HG02852 (cell line): Measurements from ENCODE around the gene LIMD2.
"Not testable (repeated sequence)": the region's sequence is repeated elsewhere in the genome, so short reads cannot be mapped to it uniquely, and the experiment has no call there.

Source experiments
- ATAC-seq: cut with Tn5 transposase; IDR thresholded peaks from one replicate; pipeline ENCODE4 v1.9.1; 2021; ENCODE audit warnings: mild to moderate bottlenecking, moderate library complexity; ENCODE audit not compliant: unreplicated experiment

LIMD2 gene

DNA sequence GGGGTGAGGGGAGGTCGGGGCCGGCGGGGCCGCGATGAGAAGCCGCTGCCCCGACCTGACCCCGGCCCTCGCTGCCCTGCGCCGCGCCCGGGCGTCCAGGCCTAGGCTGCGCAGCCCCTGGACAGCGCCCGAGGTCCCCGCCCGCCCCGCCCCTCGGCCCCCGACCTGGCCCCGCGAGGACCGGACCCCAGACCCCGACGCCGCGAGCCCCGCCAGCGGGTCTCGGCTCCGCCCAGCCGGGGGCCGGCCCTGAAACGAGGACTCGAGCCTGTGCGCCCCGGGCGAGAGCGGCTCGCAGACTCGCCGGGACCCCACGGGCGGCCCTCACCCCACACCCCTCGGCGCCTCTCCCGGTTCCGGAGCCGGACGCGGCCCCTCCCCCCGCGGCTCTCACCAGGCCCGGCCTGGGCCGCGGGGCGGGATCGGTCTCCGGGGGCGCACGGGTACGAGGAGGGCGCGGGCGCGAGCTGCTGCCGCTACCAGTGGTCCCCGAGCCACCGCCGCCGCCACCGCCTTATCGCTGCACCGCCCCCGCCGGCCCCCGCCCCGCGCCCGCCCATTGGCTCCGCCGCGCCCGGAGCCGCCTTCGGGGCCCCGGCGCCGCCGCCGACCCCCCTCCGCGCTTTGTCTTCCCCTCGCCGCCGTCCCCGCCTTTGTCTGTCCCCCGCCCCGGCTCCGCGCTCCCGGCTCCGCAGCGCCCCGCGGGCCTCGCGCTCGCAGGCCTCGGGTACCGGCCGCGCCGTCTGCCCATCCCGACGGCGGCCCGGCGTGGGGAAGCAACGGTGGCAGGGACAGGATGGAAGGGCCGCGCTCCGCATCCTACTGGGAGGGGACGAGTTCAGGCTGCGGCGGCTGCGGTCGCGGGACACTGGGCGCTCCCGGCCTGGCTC, at the start of gene LIMD2:
TSS of gene LIMD2 (minus strand) at position 488 of the 890 bp plus-strand sequence. CDS start 827 bp downstream, outside the sequence.
- ATAC-seq, result peak; percentile 25

DNA sequence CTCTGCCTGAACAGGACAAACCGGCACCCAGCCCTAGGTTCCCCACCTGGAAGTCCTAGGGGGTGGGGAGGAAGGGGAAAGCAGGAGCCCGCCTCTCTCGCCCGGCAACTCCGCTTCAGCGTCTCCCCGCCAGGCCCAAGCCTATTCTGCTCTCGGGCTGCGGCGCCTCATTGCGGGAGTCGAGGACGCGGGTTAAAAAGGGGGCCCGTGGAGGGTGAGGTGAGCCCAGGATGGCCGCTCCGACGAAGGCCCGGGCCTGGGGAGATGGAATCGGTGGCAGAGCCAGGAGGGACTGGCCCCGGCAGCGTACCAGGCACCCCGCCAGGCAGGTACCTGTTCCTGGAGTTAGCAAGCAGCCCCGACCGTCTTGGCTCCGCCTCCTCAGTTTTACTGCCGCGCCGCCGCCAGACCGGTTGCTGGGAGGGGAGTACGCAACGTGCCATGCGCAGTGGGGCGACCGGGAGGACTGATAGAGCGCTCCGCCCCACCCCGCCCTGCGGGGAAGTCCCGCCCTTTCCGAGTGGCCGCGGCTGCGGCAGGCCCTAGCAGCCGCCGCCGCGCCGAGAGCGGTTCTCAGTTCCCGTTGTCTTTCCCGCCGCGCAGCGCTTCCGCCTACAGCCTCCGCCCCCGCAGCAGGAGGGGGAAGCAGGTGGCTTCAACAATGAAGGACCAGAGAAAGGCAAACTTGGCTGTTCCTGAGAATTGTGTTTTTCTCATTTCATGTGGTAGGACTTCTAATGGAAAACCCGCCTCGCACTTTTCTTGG, 41.7 kb upstream of the LIMD2 start, which contains the start of gene STRADA:
TSS of gene STRADA (minus strand) at position 392 of the 766 bp plus-strand sequence. CDS start 13,430 bp downstream, outside the sequence.
- peak; percentile 75 for ATAC-seq

DNA sequence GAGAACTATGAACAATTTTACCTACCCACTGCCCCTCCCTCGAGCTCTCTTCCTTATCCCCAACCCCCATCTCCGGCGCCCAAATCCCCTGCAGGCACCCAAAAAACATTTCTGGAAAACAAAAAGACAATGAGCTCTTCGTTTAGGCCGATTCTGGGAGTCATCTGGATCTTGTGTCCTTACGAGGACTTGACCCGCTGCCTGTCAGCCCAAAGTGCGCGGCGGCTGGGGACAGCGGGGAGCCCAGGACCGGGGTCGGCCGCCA, 41.1 kb upstream of the LIMD2 start:
- ATAC-seq, result no peak

DNA sequence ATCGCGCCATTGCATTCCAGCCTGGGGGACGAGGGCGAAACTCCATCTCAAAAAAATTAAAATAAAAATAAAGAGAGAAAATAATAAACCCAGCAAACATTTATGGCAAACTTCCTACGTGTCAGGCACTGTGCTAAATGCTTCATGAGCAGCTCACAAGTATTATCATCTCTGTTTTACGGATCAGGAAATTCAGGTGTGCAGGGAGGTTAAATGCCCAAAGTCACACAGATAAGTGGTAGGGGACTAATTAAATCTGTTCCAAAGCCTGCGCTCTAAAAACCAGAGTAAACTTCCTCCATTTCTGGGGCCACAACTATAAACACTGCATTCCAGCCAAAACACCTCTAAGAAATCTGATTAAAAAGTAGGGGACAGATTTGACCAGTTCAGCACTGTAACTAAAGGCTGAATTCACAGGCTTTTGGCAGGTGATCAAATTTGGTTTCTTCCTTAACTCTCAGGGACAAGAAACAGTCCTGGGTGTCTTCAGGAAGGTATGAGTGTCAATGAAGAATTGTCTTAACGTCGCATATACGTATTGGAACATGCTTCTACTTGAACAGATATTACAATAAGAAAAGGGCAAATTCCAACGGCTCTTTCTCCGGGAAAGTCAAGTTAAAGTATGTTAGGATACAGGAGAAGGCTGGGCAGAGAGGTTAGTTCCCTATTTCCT, 40.7 kb upstream of the LIMD2 start:
- no peak for ATAC-seq

DNA sequence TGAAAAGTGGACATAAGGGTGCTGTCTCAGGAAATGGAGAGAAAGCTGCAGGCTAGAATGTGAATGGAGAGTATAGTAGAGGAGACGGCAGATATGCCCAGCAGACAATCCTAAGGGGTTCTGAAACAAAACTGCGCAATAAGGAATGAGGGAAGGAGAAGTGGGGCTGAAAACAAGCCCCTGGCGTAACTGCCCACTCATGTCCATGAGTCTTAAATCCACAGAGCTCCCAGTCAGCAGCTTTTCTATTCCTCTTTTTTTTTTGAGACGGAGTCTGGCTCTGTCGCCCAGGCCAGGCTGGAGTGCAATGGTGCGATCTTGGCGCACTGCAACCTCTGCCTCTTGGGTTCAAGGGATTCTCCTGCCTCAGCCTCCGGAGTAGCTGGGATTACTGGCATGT, 35.8 kb upstream of the LIMD2 start:
- no peak for ATAC-seq

DNA sequence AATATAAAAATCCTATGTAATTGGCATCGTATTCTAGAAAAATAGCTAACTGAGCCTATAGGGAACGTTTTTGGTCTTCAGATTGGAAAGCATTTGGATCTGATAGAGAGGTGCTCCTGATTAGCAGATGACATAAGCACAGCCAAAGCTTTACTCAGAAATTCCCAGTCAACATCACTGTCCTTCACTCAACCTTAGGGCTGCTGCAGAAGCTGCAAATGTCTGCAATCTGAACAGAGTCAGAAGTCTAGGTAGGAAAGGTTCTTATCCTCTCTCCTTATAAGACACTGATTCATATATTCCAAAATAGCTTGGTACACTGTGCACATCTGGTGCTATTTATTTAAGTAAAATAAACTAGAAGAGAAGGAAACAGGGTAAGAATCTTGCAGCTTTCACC, 22.5 kb upstream of the LIMD2 start:
- ATAC-seq, result no peak

DNA sequence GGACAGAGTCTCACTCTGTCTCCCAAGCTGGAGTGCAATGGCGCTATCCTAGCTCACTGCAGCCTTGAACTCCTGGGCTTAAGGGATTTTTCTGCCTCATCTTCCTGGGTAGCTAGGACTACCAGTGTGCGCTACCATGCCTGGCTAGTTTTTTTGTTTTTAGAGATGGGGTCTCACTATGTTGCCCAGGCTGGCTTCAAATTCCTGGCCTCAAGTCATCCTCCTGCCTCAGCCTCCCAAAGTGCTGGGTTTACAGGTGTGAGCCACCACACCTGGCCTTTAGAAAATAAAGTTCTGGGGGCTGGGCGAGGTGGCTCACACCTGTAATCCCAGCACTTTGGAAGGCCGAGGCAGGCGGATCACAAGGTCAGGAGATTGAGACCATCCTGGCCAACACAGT, 20.3 kb upstream of the LIMD2 start:
- ATAC-seq, result not testable (repeated sequence)

DNA sequence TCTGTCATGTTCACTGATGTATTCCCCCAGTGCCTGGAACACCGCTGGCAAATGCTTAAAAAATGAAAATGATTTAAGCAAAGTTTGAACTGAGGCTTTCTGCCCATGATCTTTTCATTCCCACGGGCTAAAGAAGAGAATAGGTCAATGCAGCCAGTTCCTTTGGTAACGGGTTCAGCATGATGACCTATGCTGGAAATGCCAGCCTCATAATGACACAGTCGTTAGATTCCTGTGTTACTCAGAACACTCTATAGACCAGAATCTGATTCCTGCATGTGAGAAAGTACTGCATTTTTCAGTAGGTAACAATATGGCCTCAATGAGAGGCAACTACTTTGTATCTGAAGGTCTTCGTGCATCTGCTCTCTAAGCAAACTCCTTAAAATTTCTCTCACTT, 19.1 kb upstream of the LIMD2 start:
- no peak for ATAC-seq

DNA sequence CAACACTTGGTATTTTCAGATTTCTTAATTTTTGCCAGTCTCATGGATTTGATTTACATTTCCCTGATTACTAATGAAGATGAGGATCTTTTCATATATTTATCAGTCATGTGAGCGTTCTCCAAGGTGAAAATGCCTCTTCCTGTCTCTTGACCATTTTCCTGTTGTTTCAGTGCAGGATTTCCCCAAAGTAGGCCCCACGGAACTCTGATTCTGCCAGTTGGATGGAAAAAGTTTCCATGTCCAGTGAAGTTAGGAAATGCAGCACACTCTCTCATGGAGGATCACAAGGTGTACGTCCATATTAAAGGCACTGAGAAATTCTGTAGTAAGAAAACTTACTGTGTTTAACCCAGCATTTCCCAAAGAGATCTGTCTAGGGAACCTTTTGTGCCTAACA, 16.5 kb upstream of the LIMD2 start:
- ATAC-seq, result no peak

DNA sequence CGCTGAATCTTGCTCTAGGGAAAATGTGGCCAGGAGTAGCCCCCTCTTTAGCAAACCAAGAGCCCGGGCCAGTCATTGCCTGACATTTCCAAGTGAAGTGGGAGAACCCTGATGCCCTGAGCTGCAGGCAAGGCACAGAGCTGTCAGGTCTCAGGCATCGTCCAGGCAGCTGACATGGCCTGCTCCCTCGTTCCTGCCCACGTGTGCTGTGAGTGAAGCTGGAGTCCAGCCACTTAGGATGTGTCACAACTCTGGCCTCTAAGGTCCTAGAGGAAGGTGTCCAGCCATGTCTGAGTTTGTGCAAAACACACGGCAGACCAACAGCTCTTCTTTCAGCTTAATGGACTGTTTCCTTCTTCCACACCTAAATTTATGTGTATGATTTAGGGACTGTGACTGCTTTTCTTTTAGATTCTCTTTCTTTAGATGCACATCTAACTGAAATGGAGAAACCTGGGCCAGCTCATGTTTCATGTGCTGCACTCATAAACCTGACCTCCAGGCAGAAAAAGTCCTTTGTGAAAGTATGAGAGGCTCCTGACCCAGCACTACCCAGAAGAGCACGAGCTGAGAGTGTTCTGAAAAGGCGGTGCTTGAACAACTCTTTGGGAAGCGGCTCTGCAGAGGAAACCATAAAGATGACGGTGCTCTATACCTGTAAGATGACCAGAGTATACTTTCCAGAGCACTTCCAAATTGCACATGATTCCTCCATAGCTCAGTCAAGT, 14.8 kb upstream of the LIMD2 start:
- no peak for ATAC-seq

DNA sequence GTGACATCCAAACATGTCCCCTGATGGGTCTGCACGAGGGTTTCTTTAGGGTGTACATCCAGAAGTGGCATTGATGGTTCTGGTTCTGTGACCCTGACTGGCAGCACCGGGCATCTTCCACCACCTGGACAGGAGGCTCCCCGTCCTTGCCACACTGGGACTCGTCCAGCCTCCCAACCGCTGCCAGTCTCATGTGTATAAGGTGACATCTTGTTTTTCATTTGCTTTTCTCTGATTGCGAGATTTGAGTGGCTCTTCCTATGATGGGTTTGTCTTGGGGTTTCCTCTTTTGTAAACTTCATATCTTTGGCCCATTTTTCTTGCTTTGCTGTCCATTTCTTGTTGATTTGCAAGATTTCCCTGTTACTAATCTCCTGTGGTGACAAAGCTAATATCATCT, 9.2 kb upstream of the LIMD2 start:
- ATAC-seq, result no peak

DNA sequence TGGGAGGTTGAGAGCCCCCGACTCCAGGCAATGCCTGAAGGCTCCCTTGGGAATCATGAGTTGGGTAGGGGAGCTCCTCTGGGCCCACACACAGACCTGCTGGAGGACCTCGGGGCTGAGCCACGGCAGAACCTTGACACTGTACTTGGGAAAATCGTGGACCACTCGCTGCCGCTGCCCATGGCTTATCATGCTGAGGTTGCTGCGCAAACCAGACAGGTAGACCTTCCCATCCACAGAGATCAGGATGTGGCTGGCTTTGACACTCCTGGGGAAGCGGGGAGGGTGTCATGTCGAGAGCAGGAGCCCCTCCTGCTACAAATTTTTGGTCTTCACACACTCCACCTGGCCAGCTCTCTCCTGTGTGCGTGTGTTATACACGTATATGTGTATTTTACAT, 7.2 kb upstream of the LIMD2 start:
- ATAC-seq, result no peak

DNA sequence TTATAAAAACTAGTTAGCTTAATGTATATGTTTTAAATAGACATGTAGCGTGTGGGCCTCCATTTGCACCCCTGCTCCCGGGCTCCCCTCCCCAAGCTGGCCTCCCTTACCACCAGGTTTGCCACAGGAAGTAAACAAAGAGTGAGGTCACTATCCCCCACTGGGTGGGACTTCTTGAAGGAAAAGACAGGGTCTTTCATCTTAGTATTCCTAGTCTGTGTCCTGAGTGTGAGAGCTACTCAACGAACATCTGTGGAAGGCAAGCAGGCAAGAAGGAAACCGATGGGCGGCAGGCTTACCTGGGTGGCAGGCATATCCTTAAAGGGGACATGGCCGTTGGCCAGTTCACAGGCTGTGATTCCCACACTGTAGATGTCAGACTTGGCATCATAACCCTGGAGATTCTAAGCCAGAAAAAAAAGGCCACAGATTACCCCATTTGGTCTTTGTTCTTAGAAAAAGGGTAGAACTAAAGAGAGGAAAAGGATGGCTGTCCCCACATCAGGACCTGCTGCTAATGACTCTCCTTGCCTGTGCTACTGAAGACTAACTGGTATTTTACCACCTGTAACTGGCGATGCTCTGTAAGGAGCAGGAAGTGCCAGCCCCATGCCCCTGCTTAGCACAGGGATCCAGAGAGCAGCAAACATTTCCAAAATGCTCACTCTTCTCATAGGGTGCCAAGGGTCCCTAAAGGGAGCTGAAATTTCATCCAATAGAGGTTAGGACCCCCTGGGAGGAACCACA, 6.6 kb upstream of the LIMD2 start:
- no peak for ATAC-seq

DNA sequence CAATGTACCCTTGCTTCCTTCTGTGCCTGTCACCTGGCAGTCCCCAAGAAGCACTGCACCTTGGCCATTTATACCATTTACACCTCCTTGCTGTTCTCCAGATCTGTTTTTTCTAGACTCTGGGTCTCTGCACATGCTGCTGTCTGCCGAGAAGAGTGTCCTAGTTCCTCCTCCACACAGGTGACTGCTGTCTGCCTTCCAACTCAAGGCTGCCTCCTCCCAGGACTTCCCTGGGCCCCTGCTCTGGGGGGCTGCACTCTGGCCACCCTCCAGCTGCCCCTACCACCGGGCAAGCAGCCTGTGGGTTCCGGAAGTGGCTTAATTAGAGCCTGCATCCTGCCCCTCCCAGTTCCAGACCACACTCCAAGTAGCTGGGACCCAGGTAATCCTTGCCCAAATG, 5.7 kb upstream of the LIMD2 start:
- no peak for ATAC-seq

DNA sequence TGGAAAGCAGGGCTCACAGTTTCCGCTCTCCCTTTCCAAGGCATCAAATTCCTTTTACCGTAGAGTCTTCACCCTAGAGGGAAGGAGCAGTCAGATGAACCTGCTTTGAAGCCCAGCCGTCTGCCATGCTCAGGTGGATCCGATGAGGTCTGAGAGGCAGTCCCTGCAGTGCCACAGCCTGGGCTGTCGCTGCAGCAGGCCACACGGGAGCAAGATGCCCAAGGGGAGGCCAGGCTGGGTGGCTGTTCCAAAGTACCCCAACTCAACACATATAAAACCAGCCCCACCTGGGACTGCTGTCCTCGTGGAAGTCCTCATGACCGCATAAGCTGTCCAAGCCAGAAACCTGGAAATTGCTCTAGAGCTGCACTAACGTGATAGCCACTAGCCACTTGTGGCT, 4.9 kb upstream of the LIMD2 start:
- no peak for ATAC-seq

DNA sequence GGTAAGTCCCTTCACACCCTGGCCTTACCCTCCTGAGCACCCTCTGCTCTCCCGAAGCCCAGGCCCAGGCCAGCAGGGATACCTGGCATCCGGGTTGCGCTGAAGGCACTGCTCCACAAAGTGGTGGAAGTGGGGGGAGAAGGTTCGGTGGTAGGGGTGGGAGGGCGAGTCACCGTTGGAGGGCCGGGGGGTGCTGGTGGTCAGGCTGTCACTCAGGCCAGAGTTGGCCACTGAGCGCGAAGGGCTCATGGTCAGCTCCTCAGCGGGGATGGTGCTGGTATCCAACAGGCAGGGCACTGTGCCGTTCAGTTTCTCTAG, 4.3 kb upstream of the LIMD2 start:
- no peak for ATAC-seq

DNA sequence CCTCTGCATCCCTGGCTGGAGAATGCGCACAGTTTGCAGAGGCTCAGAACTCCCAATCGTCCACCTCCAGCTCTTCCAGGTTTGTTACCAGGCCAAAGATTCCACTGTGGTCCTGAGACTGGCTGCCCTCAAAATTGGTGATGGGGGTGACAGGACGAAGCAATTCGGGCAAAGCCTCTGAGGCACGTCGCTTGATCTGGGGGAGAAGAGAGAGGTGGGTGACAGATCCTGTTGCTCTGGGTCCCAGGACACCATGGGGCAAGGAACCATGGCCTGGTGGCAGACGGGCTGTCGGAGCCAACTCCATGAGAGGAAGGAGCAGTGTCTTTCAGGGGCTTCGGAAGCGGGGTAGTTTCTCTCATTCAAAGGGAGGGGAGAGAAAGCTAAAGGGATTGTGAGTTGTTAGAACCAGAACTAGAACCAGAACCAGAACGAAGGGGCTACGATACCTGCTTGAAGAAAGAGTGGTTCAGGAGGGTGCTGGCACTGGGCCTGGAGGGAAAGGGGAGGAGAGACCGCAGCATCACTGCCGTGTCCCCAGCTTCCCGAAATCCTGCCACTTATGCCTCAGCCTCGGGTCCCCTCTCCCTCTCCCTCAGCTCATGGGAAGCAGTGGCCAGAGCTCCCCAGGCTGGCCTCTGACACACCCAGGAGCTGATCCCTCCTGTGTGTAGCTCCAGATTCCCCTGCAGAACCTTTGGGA, 3.8 kb upstream of the LIMD2 start:
- no peak for ATAC-seq

DNA sequence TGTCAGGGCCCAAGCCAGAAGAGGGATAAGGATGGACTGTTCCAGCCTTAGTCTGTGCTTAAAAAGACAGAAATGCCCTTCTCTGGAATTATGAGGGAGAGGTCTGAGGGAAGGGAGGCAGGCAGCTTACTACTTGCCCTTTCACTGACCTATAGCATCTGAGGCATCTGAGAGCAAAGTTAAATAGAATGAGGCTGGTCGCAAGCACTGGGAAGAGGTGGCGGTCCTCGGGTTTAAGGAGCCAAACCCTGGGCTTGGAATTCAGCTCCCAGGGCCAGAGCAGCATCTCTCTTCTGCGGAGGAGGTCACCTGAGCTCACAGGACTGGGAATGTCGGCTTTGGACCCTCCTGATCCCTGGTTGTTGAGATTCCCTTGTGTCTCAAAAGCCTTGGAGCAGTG, 3.1 kb upstream of the LIMD2 start:
- no peak for ATAC-seq

DNA sequence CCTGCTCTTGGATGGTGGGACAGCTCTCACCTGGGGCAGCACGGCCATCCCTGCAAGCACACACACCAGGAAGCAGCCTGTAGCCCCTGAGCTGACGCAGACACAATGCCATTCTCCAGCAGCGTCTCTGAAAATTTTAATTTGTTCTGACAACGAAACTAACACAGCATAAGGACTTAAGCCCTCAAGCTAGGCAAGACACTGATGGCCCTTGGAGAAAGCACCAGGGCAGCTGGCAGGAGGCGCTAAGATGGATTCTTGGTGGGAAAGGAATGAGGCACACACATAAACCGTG, 2.7 kb upstream of the LIMD2 start:
- ATAC-seq, result no peak
